Measurements from ENCODE around the gene TFF3.

- TF ChIP-seq CTCF (conservative IDR thresholded peaks at IDR 0.05 in 1 of 2, IDR thresholded peaks at IDR 0.05 in 1 of 2; ENCODE audit: low read depth in 1 of 2, low read length in 2 of 2) (no peak), EZH2 (IDR thresholded peaks at IDR 0.05; ENCODE audit: low read length, missing control alignments) (no peak)
These were observed 42.1 kb downstream of the TFF3 start for GRCh38 chr21:42272984-42273600.
